Mesendoderm (in vitro differentiated cells): ENCODE results near the gene PAH.

Experiments
- DNase-seq: peaks from one replicate; pipeline ENCODE4 v3.0.0; 2013
- H2AK5ac ChIP-seq: 2 replicates; pipeline ENCODE4 v1.6.1; 2013; ENCODE audit warnings: low read length, inconsistent platforms
- H2BK120ac ChIP-seq: 2 replicates; pipeline ENCODE4 v1.6.1; 2013; ENCODE audit warnings: low read depth, mild to moderate bottlenecking, low read length, moderate library complexity, mixed read lengths
- H2BK15ac ChIP-seq: replicated peaks from 2 replicates; pipeline ENCODE4 v1.6.1; 2013; ENCODE audit warnings: low read depth, mild to moderate bottlenecking, moderate library complexity
- H2BK5ac ChIP-seq: 2 replicates; pipeline ENCODE4 v1.6.1; 2013; ENCODE audit warnings: low read length, inconsistent platforms
- H3K18ac ChIP-seq: 2 replicates; pipeline ENCODE4 v1.6.1; 2013; ENCODE audit warnings: mild to moderate bottlenecking, low read length, mixed read lengths
- H3K23ac ChIP-seq: one replicate; pipeline ENCODE4 v1.6.1; 2013; ENCODE audit warnings: low read length
- H3K27ac ChIP-seq: 2 replicates; pipeline ENCODE4 v1.5.1; 2013; ENCODE audit warnings: low read depth, mild to moderate bottlenecking, inconsistent platforms, low read length, moderate library complexity
- H3K27me3 ChIP-seq: 2 replicates; pipeline ENCODE4 v1.6.1; 2013; ENCODE audit warnings: low read length, control low read depth, mild to moderate bottlenecking, inconsistent platforms; ENCODE audit not compliant: insufficient read depth, poor library complexity
- H3K36me3 ChIP-seq: 2 replicates; pipeline ENCODE4 v1.6.1; 2013; ENCODE audit warnings: low read length, inconsistent platforms; ENCODE audit not compliant: control insufficient read depth, insufficient read depth
- H3K4ac ChIP-seq: one replicate; pipeline ENCODE4 v1.6.1; 2013; ENCODE audit warnings: low read depth, mild to moderate bottlenecking, low read length, moderate library complexity
- H3K4me1 ChIP-seq: 2 replicates; pipeline ENCODE4 v1.6.1; 2013; ENCODE audit warnings: low read depth, low read length, inconsistent platforms; ENCODE audit not compliant: control insufficient read depth
- H3K4me2 ChIP-seq: 2 replicates; pipeline ENCODE4 v1.6.1; 2013; ENCODE audit warnings: low read length
- H3K4me3 ChIP-seq: 2 replicates; pipeline ENCODE4 v1.5.1; 2013; ENCODE audit warnings: mild to moderate bottlenecking, low read length
- H3K56ac ChIP-seq: one replicate; pipeline ENCODE4 v1.6.1; 2013; ENCODE audit warnings: low read length
- H3K79me1 ChIP-seq: 2 replicates; pipeline ENCODE4 v1.6.1; 2013; ENCODE audit warnings: low read length, inconsistent platforms
- H3K79me2 ChIP-seq: 2 replicates; pipeline ENCODE4 v1.6.1; 2013; ENCODE audit warnings: mild to moderate bottlenecking, low read length; ENCODE audit not compliant: control insufficient read depth, insufficient read depth
- H3K9ac ChIP-seq: 2 replicates; pipeline ENCODE4 v1.6.1; 2013; ENCODE audit warnings: low read length, inconsistent platforms
- H4K5ac ChIP-seq: one replicate; pipeline ENCODE4 v1.6.1; 2013; ENCODE audit warnings: low read length
- H4K8ac ChIP-seq: one replicate; pipeline ENCODE4 v1.6.1; 2013; ENCODE audit warnings: low read depth, mild to moderate bottlenecking, control low read depth, low read length, moderate library complexity
- WGBS: extraction: QIAGEN DNeasy Blood & Tissue Kit; methylation state at CpG from one replicate; pipeline ENCODE4 v1.1.7; 2013; ENCODE audit warnings: low lambda C conversion rate, missing lambda C conversion rate; ENCODE audit not compliant: insufficient coverage; ENCODE audit errors: extremely low coverage; 5-methylcytosine and 5-hydroxymethylcytosine counted together

PAH gene

GRCh38 chr12:102883204-102883799, 33.7 kb downstream of the PAH start:
- H2BK5ac ChIP-seq, result no peak overlapping the region

GRCh38 chr12:102880783-102881182, 36.3 kb downstream of the PAH start:
- no peak for DNase-seq
- H3K18ac ChIP-seq, result no peak overlapping the region
- no peak overlapping the region for H2AK5ac ChIP-seq
- no peak overlapping the region for H3K23ac ChIP-seq
- no peaks in the 10 kb centered on the region for H3K36me3 ChIP-seq
- no CpG with 5 or more reads among the region's 5 CpGs for WGBS
- no peak overlapping the region for H4K8ac ChIP-seq
- H3K9ac ChIP-seq, result no peak overlapping the region
- H4K5ac ChIP-seq, result no peak overlapping the region
- no peak overlapping the region for H2BK5ac ChIP-seq
- no peaks in the 10 kb centered on the region for H3K79me2 ChIP-seq
- H3K4ac ChIP-seq, result no peak overlapping the region
- no peaks in the 10 kb centered on the region for H3K27me3 ChIP-seq
- no peak overlapping the region for H3K4me3 ChIP-seq
- H2BK15ac ChIP-seq, result no peak overlapping the region
- H3K79me1 ChIP-seq, result no peaks in the 10 kb centered on the region
- no peak overlapping the region for H3K56ac ChIP-seq
- H3K27ac ChIP-seq, result no peak overlapping the region
- H2BK120ac ChIP-seq, result no peak overlapping the region
- H3K4me1 ChIP-seq, result no peaks in the 10 kb centered on the region
- no peak overlapping the region for H3K4me2 ChIP-seq

More at GRCh38 chr12:102883204-102883799, 33.7 kb downstream of the PAH start:
- no peak overlapping the region for H2AK5ac ChIP-seq
- H3K36me3 ChIP-seq, result no peaks in the 10 kb centered on the region
- no peak overlapping the region for H3K4me3 ChIP-seq
- peak; percentile 50 for DNase-seq
- no peaks in the 10 kb centered on the region for H3K27me3 ChIP-seq
- no CpG with 5 or more reads among the region's 8 CpGs for WGBS
- no peak overlapping the region for H3K4me2 ChIP-seq
- peak overlapping the region; percentile 88 for H4K8ac ChIP-seq
- H3K23ac ChIP-seq, result no peak overlapping the region
- no peaks in the 10 kb centered on the region for H3K4me1 ChIP-seq
- no peak overlapping the region for H2BK120ac ChIP-seq
- no peak overlapping the region for H4K5ac ChIP-seq
- H3K9ac ChIP-seq, result no peak overlapping the region
- H3K56ac ChIP-seq, result no peak overlapping the region
- no peak overlapping the region for H3K4ac ChIP-seq
- H2BK15ac ChIP-seq, result no peak overlapping the region
- no peaks in the 10 kb centered on the region for H3K79me1 ChIP-seq
- H3K27ac ChIP-seq, result no peak overlapping the region
- H3K18ac ChIP-seq, result no peak overlapping the region
- no peaks in the 10 kb centered on the region for H3K79me2 ChIP-seq

- peak; percentile 89 for DNase-seq
- H4K8ac ChIP-seq, result no peak overlapping the region
- H3K9ac ChIP-seq, result no peak overlapping the region
- WGBS, result no CpG with 5 or more reads among the region's 9 CpGs
- no peaks in the 10 kb centered on the region for H3K27me3 ChIP-seq
- H3K36me3 ChIP-seq, result no peaks in the 10 kb centered on the region
- no peak overlapping the region for H3K56ac ChIP-seq
- H2BK5ac ChIP-seq, result no peak overlapping the region
- no peak overlapping the region for H3K18ac ChIP-seq
- no peak overlapping the region for H2AK5ac ChIP-seq
- no peak overlapping the region for H2BK120ac ChIP-seq
- no peak overlapping the region for H3K4me3 ChIP-seq
- no peak overlapping the region for H3K4me2 ChIP-seq
- no peaks in the 10 kb centered on the region for H3K4me1 ChIP-seq
- H2BK15ac ChIP-seq, result no peak overlapping the region
- H3K79me1 ChIP-seq, result no peaks in the 10 kb centered on the region
- no peaks in the 10 kb centered on the region for H3K79me2 ChIP-seq
- H3K27ac ChIP-seq, result no peak overlapping the region
- H4K5ac ChIP-seq, result no peak overlapping the region
- no peak overlapping the region for H3K23ac ChIP-seq
- no peak overlapping the region for H3K4ac ChIP-seq
Observed at GRCh38 chr12:102879144-102879763, 37.8 kb downstream of the PAH start.

- no peaks in the 10 kb centered on the region for H3K27me3 ChIP-seq
- H3K79me1 ChIP-seq, result no peaks in the 10 kb centered on the region
- no peak overlapping the region for H4K8ac ChIP-seq
- H4K5ac ChIP-seq, result no peak overlapping the region
- H3K4me2 ChIP-seq, result no peak overlapping the region
- no peak overlapping the region for H2BK15ac ChIP-seq
- H3K56ac ChIP-seq, result no peak overlapping the region
- H3K23ac ChIP-seq, result no peak overlapping the region
- H3K4ac ChIP-seq, result no peak overlapping the region
- no peak overlapping the region for H2BK5ac ChIP-seq
- no peak overlapping the region for H3K4me3 ChIP-seq
- H3K18ac ChIP-seq, result no peak overlapping the region
- H2BK120ac ChIP-seq, result no peak overlapping the region
- no peak overlapping the region for H2AK5ac ChIP-seq
- no peak overlapping the region for H3K9ac ChIP-seq
- no peak overlapping the region for H3K27ac ChIP-seq
- H3K36me3 ChIP-seq, result no peaks in the 10 kb centered on the region
- H3K4me1 ChIP-seq, result no peaks in the 10 kb centered on the region
- H3K79me2 ChIP-seq, result no peaks in the 10 kb centered on the region
- WGBS, result no CpG with 5 or more reads among the region's 6 CpGs
- peak; percentile 53 for DNase-seq
Observed at GRCh38 chr12:102876883-102877282, 40.2 kb downstream of the PAH start.

GRCh38 chr12:102874819-102875218, 42.2 kb downstream of the PAH start:
- no peak overlapping the region for H3K18ac ChIP-seq
- no peak overlapping the region for H3K4me3 ChIP-seq
- H3K79me2 ChIP-seq, result no peaks in the 10 kb centered on the region
- DNase-seq, result no peak
- H2BK5ac ChIP-seq, result no peak overlapping the region
- H3K23ac ChIP-seq, result no peak overlapping the region
- no peak overlapping the region for H3K4me2 ChIP-seq
- H3K56ac ChIP-seq, result no peak overlapping the region
- H2BK15ac ChIP-seq, result no peak overlapping the region
- no peak overlapping the region for H4K5ac ChIP-seq
- no peaks in the 10 kb centered on the region for H3K4me1 ChIP-seq
- H3K9ac ChIP-seq, result no peak overlapping the region
- no peak overlapping the region for H4K8ac ChIP-seq
- H3K27me3 ChIP-seq, result no peaks in the 10 kb centered on the region
- H3K36me3 ChIP-seq, result no peaks in the 10 kb centered on the region
- H3K27ac ChIP-seq, result no peak overlapping the region
- no peak overlapping the region for H2BK120ac ChIP-seq
- H3K4ac ChIP-seq, result no peak overlapping the region
- H3K79me1 ChIP-seq, result no peaks in the 10 kb centered on the region
- no peak overlapping the region for H2AK5ac ChIP-seq
- WGBS, result no CpG with 5 or more reads among the region's 9 CpGs

GRCh38 chr12:102873077-102873476, 44.0 kb downstream of the PAH start:
- Histone ChIP-seq H2AK5ac (no peak overlapping the region), H3K79me2 (no peaks in the 10 kb centered on the region), H4K5ac (no peak overlapping the region), H3K4me3 (no peak overlapping the region), H3K27me3 (no peaks in the 10 kb centered on the region), H3K9ac (no peak overlapping the region), H3K4ac (no peak overlapping the region), H3K4me1 (no peaks in the 10 kb centered on the region), H3K56ac (no peak overlapping the region), H3K23ac (no peak overlapping the region), H3K18ac (no peak overlapping the region), H2BK5ac (no peak overlapping the region), H2BK15ac (no peak overlapping the region), H2BK120ac (no peak overlapping the region), H3K4me2 (no peak overlapping the region), H3K27ac (no peak overlapping the region), H4K8ac (no peak overlapping the region), H3K79me1 (no peaks in the 10 kb centered on the region), H3K36me3 (no peaks in the 10 kb centered on the region)
- WGBS, result no CpG with 5 or more reads among the region's 2 CpGs
- no peak for DNase-seq
